ENCODE data around the gene SKAP1. TPM values are rescaled to one million over a fixed set of nuclear protein-coding genes. Genes with fewer than 3 reads are reported as not detected.
"Not testable (repeated sequence)": the region's sequence is repeated elsewhere in the genome, so short reads cannot be mapped to it uniquely, and the experiment has no call there.

The SKAP1 gene
- polyA plus RNA-seq, 10 donors = 0.34 to 5.4 (median 0.46) TPM; not detected in 2

GRCh38 chr17:48328457-48328856 lies 101.6 kb downstream of the SKAP1 start:
- no peak for DNase-seq

GRCh38 chr17:48326310-48326709 lies 103.7 kb downstream of the SKAP1 start:
- no peak for DNase-seq

GRCh38 chr17:48322060-48322459 lies 108.0 kb downstream of the SKAP1 start:
- no peak for DNase-seq

GRCh38 chr17:48317732-48318131 lies 112.3 kb downstream of the SKAP1 start:
- DNase-seq = no peak

- DNase-seq = no peak
Measured at GRCh38 chr17:48314716-48315115, 115.3 kb downstream of the SKAP1 start.

- no peak for DNase-seq
Measured at GRCh38 chr17:48313096-48313755, 116.8 kb downstream of the SKAP1 start.

GRCh38 chr17:48311324-48311723 lies 118.7 kb downstream of the SKAP1 start:
- DNase-seq = no peak

GRCh38 chr17:48310748-48311213 lies 119.2 kb downstream of the SKAP1 start:
- DNase-seq = peak in 1 of 3 donors; percentile 9

GRCh38 chr17:48308581-48308980 lies 121.4 kb downstream of the SKAP1 start:
- no peak for DNase-seq

GRCh38 chr17:48307814-48308411 lies 122.1 kb downstream of the SKAP1 start:
- DNase-seq = peak; percentile 20 to 48 (median 23)

- no peak for DNase-seq
Measured at GRCh38 chr17:48307255-48307654, 122.8 kb downstream of the SKAP1 start.

- DNase-seq = no peak
Measured at GRCh38 chr17:48301002-48301401, 129.0 kb downstream of the SKAP1 start.

GRCh38 chr17:48299760-48300159 lies 130.3 kb downstream of the SKAP1 start:
- DNase-seq = no peak

GRCh38 chr17:48297825-48298224 lies 132.2 kb downstream of the SKAP1 start:
- no peak for DNase-seq

GRCh38 chr17:48296453-48296852 lies 133.6 kb downstream of the SKAP1 start:
- DNase-seq = no peak

GRCh38 chr17:48295362-48296288 lies 134.4 kb downstream of the SKAP1 start:
- DNase-seq = peak in 1 of 3 donors; percentile 26

GRCh38 chr17:48294806-48295361 lies 135.1 kb downstream of the SKAP1 start:
- DNase-seq = peak in 1 of 3 donors; percentile 19

- DNase-seq = no peak
Measured at GRCh38 chr17:48294020-48294805, 135.8 kb downstream of the SKAP1 start.

GRCh38 chr17:48293319-48294019 lies 136.5 kb downstream of the SKAP1 start:
- DNase-seq = no peak

- no peak for DNase-seq
Measured at GRCh38 chr17:48290378-48290777, 139.6 kb downstream of the SKAP1 start.

- not testable (repeated sequence) for DNase-seq
Measured at GRCh38 chr17:48286917-48287316, 143.1 kb downstream of the SKAP1 start.

Measured in muscle of back (tissue), 11 donors.